ENCODE results near the gene CARD10.

Gene CARD10

GRCh38 chr22:37507731-37508130 is 11.5 kb downstream of the CARD10 start:
- Histone ChIP-seq H3K4me1 (ENCODE audit: control insufficient read depth in 5 of 5, insufficient read depth in 5 of 5, low read length in 5 of 5) (peaks cover 3 to 61% (median 27%) of the 10 kb centered on the region in 5 donors), H3K9ac (ENCODE audit: low read length in 5 of 5) (no peak overlapping the region), H3K27me3 (ENCODE audit: control insufficient read depth in 5 of 5, insufficient read depth in 4 of 5, low read length in 5 of 5) (peaks cover 0 to 17% (median 16%) of the 10 kb centered on the region in 5 donors), H3K36me3 (ENCODE audit: control insufficient read depth in 5 of 5, insufficient read depth in 5 of 5, low read length in 5 of 5) (peaks cover 0 to 14% (median 8%) of the 10 kb centered on the region in 5 donors), H3K27ac (ENCODE audit: low read depth, low read length) (no peak overlapping the region), H3K9me3 (ENCODE audit: control insufficient read depth in 5 of 5, low read length in 5 of 5) (no peaks in the 10 kb centered on the region), H3K4me3 (ENCODE audit: low read depth in 1 of 5, low read length in 5 of 5) (no peak overlapping the region)

GRCh38 chr22:37505989-37506388 is 13.2 kb downstream of the CARD10 start:
- H3K9ac ChIP-seq (ENCODE audit: low read length in 5 of 5), result no peak overlapping the region
- H3K9me3 ChIP-seq (ENCODE audit: control insufficient read depth in 5 of 5, low read length in 5 of 5), result no peaks in the 10 kb centered on the region
- no peak overlapping the region for H3K27ac ChIP-seq (ENCODE audit: low read depth, low read length)
- H3K4me3 ChIP-seq (ENCODE audit: low read depth in 1 of 5, low read length in 5 of 5), result no peak overlapping the region
- peaks cover 7 to 64% (median 35%) of the 10 kb centered on the region in 5 donors for H3K4me1 ChIP-seq (ENCODE audit: control insufficient read depth in 5 of 5, insufficient read depth in 5 of 5, low read length in 5 of 5)
- peaks cover 0 to 22% (median 16%) of the 10 kb centered on the region in 5 donors for H3K27me3 ChIP-seq (ENCODE audit: control insufficient read depth in 5 of 5, insufficient read depth in 4 of 5, low read length in 5 of 5)
- peaks cover 0 to 14% (median 8%) of the 10 kb centered on the region in 5 donors for H3K36me3 ChIP-seq (ENCODE audit: control insufficient read depth in 5 of 5, insufficient read depth in 5 of 5, low read length in 5 of 5)

- Histone ChIP-seq H3K4me3 (ENCODE audit: low read depth in 1 of 5, low read length in 5 of 5) (no peak overlapping the region), H3K27me3 (ENCODE audit: control insufficient read depth in 5 of 5, insufficient read depth in 4 of 5, low read length in 5 of 5) (peaks cover 0 to 24% (median 16%) of the 10 kb centered on the region in 5 donors), H3K9me3 (ENCODE audit: control insufficient read depth in 5 of 5, low read length in 5 of 5) (no peaks in the 10 kb centered on the region), H3K27ac (ENCODE audit: low read depth, low read length) (no peak overlapping the region), H3K36me3 (ENCODE audit: control insufficient read depth in 5 of 5, insufficient read depth in 5 of 5, low read length in 5 of 5) (peaks cover 0 to 14% (median 8%) of the 10 kb centered on the region in 5 donors), H3K9ac (ENCODE audit: low read length in 5 of 5) (no peak overlapping the region), H3K4me1 (ENCODE audit: control insufficient read depth in 5 of 5, insufficient read depth in 5 of 5, low read length in 5 of 5) (peaks cover 7 to 67% (median 38%) of the 10 kb centered on the region in 5 donors)
Measured at GRCh38 chr22:37505565-37505964, 13.7 kb downstream of the CARD10 start.

GRCh38 chr22:37504964-37505363 is 14.3 kb downstream of the CARD10 start:
- Histone ChIP-seq H3K9ac (ENCODE audit: low read length in 5 of 5) (no peak overlapping the region), H3K27me3 (ENCODE audit: control insufficient read depth in 5 of 5, insufficient read depth in 4 of 5, low read length in 5 of 5) (peaks cover 0 to 26% (median 16%) of the 10 kb centered on the region in 5 donors), H3K27ac (ENCODE audit: low read depth, low read length) (no peak overlapping the region), H3K9me3 (ENCODE audit: control insufficient read depth in 5 of 5, low read length in 5 of 5) (no peaks in the 10 kb centered on the region), H3K36me3 (ENCODE audit: control insufficient read depth in 5 of 5, insufficient read depth in 5 of 5, low read length in 5 of 5) (peaks cover 0 to 14% (median 8%) of the 10 kb centered on the region in 5 donors), H3K4me1 (ENCODE audit: control insufficient read depth in 5 of 5, insufficient read depth in 5 of 5, low read length in 5 of 5) (peaks cover 7 to 67% (median 34%) of the 10 kb centered on the region in 5 donors), H3K4me3 (ENCODE audit: low read depth in 1 of 5, low read length in 5 of 5) (no peak overlapping the region)

GRCh38 chr22:37503850-37504249 is 15.4 kb downstream of the CARD10 start:
- no peak overlapping the region for H3K4me3 ChIP-seq (ENCODE audit: low read depth in 1 of 5, low read length in 5 of 5)
- peaks cover 0 to 15% (median 8%) of the 10 kb centered on the region in 5 donors for H3K36me3 ChIP-seq (ENCODE audit: control insufficient read depth in 5 of 5, insufficient read depth in 5 of 5, low read length in 5 of 5)
- H3K9ac ChIP-seq (ENCODE audit: low read length in 5 of 5), result no peak overlapping the region
- peaks cover 0 to 35% (median 14%) of the 10 kb centered on the region in 5 donors for H3K27me3 ChIP-seq (ENCODE audit: control insufficient read depth in 5 of 5, insufficient read depth in 4 of 5, low read length in 5 of 5)
- H3K4me1 ChIP-seq (ENCODE audit: control insufficient read depth in 5 of 5, insufficient read depth in 5 of 5, low read length in 5 of 5), result peaks cover 4 to 70% (median 29%) of the 10 kb centered on the region in 5 donors
- no peak overlapping the region for H3K27ac ChIP-seq (ENCODE audit: low read depth, low read length)
- H3K9me3 ChIP-seq (ENCODE audit: control insufficient read depth in 5 of 5, low read length in 5 of 5), result no peaks in the 10 kb centered on the region

GRCh38 chr22:37503183-37503683 is 16.0 kb downstream of the CARD10 start:
- H3K4me1 ChIP-seq (ENCODE audit: control insufficient read depth in 5 of 5, insufficient read depth in 5 of 5, low read length in 5 of 5), result peaks cover 0 to 67% (median 25%) of the 10 kb centered on the region in 5 donors
- H3K36me3 ChIP-seq (ENCODE audit: control insufficient read depth in 5 of 5, insufficient read depth in 5 of 5, low read length in 5 of 5), result peaks cover 0 to 15% (median 8%) of the 10 kb centered on the region in 5 donors
- no peak overlapping the region for H3K9ac ChIP-seq (ENCODE audit: low read length in 5 of 5)
- no peak overlapping the region for H3K27ac ChIP-seq (ENCODE audit: low read depth, low read length)
- H3K4me3 ChIP-seq (ENCODE audit: low read depth in 1 of 5, low read length in 5 of 5), result no peak overlapping the region
- peaks cover 0 to 33% (median 13%) of the 10 kb centered on the region in 5 donors for H3K27me3 ChIP-seq (ENCODE audit: control insufficient read depth in 5 of 5, insufficient read depth in 4 of 5, low read length in 5 of 5)
- H3K9me3 ChIP-seq (ENCODE audit: control insufficient read depth in 5 of 5, low read length in 5 of 5), result no peaks in the 10 kb centered on the region

- Histone ChIP-seq H3K27ac (ENCODE audit: low read depth, low read length) (peak overlapping the region; percentile 7), H3K9ac (ENCODE audit: low read length in 5 of 5) (peak overlapping the region in 1 of 5 donors; percentile 8), H3K27me3 (ENCODE audit: control insufficient read depth in 5 of 5, insufficient read depth in 4 of 5, low read length in 5 of 5) (peaks cover 0 to 34% (median 8%) of the 10 kb centered on the region in 5 donors), H3K4me1 (ENCODE audit: control insufficient read depth in 5 of 5, insufficient read depth in 5 of 5, low read length in 5 of 5) (peaks cover 0 to 65% (median 25%) of the 10 kb centered on the region in 5 donors), H3K9me3 (ENCODE audit: control insufficient read depth in 5 of 5, low read length in 5 of 5) (no peaks in the 10 kb centered on the region), H3K36me3 (ENCODE audit: control insufficient read depth in 5 of 5, insufficient read depth in 5 of 5, low read length in 5 of 5) (peaks cover 0 to 12% (median 8%) of the 10 kb centered on the region in 5 donors), H3K4me3 (ENCODE audit: low read depth in 1 of 5, low read length in 5 of 5) (no peak overlapping the region)
Measured at GRCh38 chr22:37502342-37503182, 16.7 kb downstream of the CARD10 start.

- Histone ChIP-seq H3K27me3 (ENCODE audit: control insufficient read depth in 5 of 5, insufficient read depth in 4 of 5, low read length in 5 of 5) (peaks cover 0 to 35% (median 7%) of the 10 kb centered on the region in 5 donors), H3K27ac (ENCODE audit: low read depth, low read length) (peak overlapping the region; percentile 46), H3K4me1 (ENCODE audit: control insufficient read depth in 5 of 5, insufficient read depth in 5 of 5, low read length in 5 of 5) (peaks cover 0 to 65% (median 25%) of the 10 kb centered on the region in 5 donors), H3K36me3 (ENCODE audit: control insufficient read depth in 5 of 5, insufficient read depth in 5 of 5, low read length in 5 of 5) (peaks cover 0 to 11% (median 8%) of the 10 kb centered on the region in 5 donors), H3K4me3 (ENCODE audit: low read depth in 1 of 5, low read length in 5 of 5) (peak overlapping the region in 2 of 5 donors; percentile 4 to 29), H3K9me3 (ENCODE audit: control insufficient read depth in 5 of 5, low read length in 5 of 5) (no peaks in the 10 kb centered on the region), H3K9ac (ENCODE audit: low read length in 5 of 5) (peak overlapping the region in 1 of 5 donors; percentile 8)
Measured at GRCh38 chr22:37501610-37502341, 17.4 kb downstream of the CARD10 start.

- Histone ChIP-seq H3K36me3 (ENCODE audit: control insufficient read depth in 5 of 5, insufficient read depth in 5 of 5, low read length in 5 of 5) (peaks cover 0 to 16% (median 13%) of the 10 kb centered on the region in 5 donors), H3K27ac (ENCODE audit: low read depth, low read length) (peak overlapping the region; percentile 46), H3K4me3 (ENCODE audit: low read depth in 1 of 5, low read length in 5 of 5) (peak overlapping the region in 2 of 5 donors; percentile 4 to 29), H3K9ac (ENCODE audit: low read length in 5 of 5) (no peak overlapping the region), H3K27me3 (ENCODE audit: control insufficient read depth in 5 of 5, insufficient read depth in 4 of 5, low read length in 5 of 5) (peaks cover 0 to 42% (median 11%) of the 10 kb centered on the region in 5 donors), H3K9me3 (ENCODE audit: control insufficient read depth in 5 of 5, low read length in 5 of 5) (no peaks in the 10 kb centered on the region), H3K4me1 (ENCODE audit: control insufficient read depth in 5 of 5, insufficient read depth in 5 of 5, low read length in 5 of 5) (peaks cover 0 to 65% (median 25%) of the 10 kb centered on the region in 5 donors)
Measured at GRCh38 chr22:37500745-37501609, 18.2 kb downstream of the CARD10 start.

Data from subcutaneous abdominal adipose tissue (tissue), 5 donors.